ENCODE data around the gene CAMK2A.

CAMK2A gene

DNA sequence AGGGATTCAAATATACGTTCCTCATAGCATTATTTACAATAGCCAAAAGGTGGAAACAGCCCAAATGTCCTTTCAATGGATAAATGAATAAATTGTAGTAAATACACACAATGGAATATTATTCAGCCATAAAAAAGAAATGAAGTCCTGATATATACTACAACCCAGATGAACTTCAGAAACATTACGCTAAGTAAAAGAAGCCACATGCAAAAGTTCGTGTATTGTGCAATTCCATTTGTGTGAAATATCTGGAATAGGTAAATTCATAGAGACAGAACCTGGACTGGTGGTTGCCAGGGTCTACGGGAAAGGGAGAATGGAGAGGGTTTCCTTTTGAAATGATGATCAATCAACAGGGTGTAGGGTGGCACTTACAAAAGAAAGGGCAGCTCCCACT is 25.7 kb upstream of the CAMK2A start:
- DNase-seq (ENCODE audit: low read depth): no peak

- DNase-seq (ENCODE audit: low read depth): no peak
Measured at GRCh38 chr5:150313921-150314716, 24.5 kb upstream of the CAMK2A start.

DNA sequence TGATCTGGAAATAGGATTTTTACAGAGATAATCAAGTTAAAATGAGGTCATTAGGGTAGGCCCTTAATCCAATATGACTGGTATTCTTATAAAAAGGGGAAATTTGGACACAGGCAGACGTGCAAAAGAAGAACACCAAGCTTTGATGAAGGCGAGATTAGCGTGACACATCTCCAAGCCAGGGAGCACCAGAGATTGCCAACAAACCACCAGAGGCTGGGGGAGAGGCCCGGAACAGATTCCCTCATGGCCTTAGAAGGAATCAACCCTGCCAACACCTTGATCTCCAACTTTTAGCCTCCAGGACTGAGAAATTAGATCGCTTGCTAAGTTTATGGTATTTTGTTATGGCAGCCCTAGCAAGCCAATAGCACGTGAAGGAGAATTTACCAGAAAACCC is 23.9 kb upstream of the CAMK2A start:
- DNase-seq (ENCODE audit: low read depth): peak; percentile 56

DNA sequence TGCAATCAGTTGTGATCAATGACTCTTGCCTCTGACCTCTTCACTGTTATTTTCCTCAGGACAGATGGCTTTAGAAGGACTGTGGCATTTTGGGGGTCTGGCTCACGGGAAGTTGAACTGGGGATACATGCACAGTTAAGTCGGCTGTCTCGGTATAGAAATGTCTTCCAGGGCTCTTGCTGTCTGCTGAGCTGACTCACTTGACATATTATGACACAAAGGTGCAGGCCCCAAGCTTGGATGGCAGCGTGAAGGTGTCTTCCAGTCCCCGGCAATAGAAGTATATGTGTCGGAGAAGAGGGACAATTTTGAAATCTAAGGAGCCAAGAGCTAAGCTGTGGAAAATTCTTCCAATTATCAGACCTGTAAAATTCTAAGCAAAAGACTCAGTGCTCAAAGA is 22.9 kb upstream of the CAMK2A start:
- DNase-seq (ENCODE audit: low read depth): no peak

- DNase-seq (ENCODE audit: low read depth): no peak
Measured at GRCh38 chr5:150311015-150311692, 21.6 kb upstream of the CAMK2A start.

DNA sequence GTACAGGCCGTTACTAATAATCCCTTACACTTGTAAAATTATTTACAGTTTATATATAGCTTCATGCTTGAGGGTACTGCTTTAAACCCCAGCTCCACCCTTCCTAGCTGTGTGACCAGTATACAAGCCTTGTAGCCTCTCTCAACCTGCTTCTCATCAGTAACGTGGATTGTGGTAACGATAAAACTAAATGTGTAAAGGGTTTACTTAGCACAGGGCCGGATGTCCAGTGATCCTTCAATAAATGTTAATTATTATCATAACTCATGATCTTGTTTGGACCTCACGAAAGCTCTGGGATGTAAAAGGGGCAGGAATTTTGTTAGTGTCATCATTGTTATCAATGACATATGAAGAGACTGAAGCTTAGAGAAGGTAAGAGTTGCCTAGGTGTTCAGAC is 20.7 kb upstream of the CAMK2A start:
- DNase-seq (ENCODE audit: low read depth): no peak

DNA sequence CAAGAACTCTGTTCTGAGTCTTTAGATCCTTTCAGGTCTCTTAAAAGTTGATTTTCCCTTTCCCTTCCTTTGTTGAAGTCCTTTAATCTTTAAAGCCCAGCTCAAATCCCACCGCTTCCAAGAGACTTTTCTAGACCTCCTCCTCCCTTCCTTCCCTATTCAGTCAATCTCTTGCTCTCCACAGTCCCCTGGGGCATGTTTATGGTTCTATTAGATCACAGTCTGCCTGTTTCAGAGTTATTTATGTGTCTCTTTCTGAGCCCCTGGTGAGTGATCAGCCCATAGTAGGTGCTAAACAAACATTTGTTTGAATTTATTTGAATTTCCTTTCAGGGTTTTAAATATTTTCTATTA is 20.3 kb upstream of the CAMK2A start:
- no peak for DNase-seq (ENCODE audit: low read depth)

- DNase-seq (ENCODE audit: low read depth): no peak
Measured at GRCh38 chr5:150309101-150309885, 19.7 kb upstream of the CAMK2A start.

DNA sequence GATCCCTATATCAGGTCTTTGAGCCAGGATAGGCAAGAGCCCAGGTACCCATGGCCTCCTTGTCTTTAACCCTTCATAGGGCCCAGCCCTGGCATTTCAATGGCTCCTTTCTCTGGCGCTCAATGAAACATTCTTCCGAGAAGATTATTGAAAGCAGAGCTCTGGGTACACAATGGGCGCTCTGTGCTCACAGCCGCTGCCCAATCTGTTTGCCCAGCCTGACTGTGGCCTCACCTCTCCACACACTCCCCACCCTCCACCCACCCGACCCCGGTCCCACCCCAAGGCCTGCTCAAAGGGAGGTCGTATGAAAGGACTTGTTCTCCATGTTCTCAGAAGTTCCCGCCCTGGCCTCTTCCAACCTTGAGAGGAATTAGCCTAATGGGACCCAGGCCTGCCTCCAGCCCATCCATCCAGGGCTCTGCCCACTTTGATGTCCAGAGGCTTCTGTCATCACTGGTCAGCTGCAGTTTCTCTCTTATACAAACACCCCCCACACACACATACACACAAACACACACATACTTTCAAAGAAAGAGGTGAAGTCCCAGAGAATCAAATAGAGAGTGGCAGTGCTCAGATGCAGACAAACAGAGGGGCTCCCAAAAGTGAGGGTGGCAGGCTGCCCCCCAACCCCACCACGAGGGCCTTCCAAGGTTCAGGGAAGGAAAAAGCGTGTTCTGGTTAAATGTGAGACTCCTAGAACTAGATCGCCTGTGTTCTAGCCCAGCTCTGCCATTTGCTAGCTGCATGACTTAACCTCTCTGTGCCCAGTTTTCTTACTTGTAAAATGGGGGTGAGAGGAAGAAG is 18.2 kb upstream of the CAMK2A start:
- DNase-seq (ENCODE audit: low read depth): no peak

DNA sequence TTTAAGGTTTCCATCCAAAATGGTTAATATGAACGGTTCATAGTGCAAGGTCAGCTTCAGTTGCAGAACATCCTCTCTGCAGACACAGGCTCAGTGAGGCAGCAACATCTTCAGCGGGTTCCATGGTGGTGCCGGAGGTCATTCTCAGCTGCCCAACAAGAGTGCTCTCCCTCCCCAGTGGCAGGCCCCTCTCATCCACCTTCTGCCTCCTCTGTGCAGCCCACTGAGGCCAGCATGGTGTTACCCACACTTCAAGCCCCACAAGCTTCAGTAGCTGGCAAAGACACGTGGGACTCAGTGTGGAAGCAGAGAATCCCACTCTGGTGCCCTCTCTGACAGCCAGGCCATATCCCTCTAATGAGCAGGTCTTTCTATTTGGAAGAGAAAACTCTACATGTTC is 17.2 kb upstream of the CAMK2A start:
- no peak for DNase-seq (ENCODE audit: low read depth)

GRCh38 chr5:150305557-150305956 is 16.0 kb upstream of the CAMK2A start:
- DNase-seq (ENCODE audit: low read depth): no peak

GRCh38 chr5:150305095-150305494 is 15.5 kb upstream of the CAMK2A start:
- no peak for DNase-seq (ENCODE audit: low read depth)

- DNase-seq (ENCODE audit: low read depth): no peak
Measured at GRCh38 chr5:150304481-150305081, 15.0 kb upstream of the CAMK2A start.

GRCh38 chr5:150303660-150304386 is 14.2 kb upstream of the CAMK2A start:
- peak; percentile 50 for DNase-seq (ENCODE audit: low read depth)

- no peak for DNase-seq (ENCODE audit: low read depth)
Measured at GRCh38 chr5:150303070-150303615, 13.6 kb upstream of the CAMK2A start.

DNA sequence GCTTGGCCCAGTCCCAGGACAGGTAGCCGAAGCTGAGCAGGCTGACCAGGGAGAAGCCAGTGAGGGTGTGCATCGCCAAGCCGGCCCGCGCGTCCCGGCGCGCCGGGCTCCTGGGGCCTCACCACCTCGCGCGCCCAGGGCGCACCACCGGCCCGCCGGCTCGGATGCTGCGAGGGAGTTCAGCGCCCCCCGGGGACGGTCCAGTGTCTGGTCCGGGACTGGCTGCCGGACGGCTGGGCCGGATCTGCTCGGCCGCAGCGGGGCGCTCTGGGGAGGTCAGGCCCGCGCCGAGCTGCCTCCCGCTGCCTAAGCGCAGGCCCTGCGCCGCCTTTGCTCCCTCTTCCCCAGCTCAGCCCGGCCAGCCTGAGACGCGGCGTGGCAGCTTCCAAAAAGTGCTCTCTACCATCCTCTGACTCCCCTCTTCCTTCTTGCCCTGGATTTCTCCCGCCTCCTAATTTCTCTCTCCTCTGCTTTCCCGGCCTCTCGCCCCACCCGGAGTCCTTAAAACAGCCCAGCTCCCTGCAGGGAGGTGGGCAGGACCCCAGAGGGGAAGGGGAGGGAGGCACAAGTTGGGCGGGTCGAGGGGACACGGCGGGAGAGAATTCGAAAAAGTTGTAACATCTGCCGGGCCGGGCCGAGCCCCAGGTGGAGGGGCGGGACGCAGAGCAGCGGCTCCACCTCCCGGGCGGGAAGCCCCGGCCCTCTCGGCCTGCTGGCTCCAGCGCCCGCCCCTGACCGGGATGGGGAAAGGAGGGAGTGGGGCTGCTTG is 12.9 kb upstream of the CAMK2A start, which contains the start of gene ARSI:
TSS of gene ARSI (minus strand) at position 605 of the 769 bp plus-strand sequence. CDS start at position 73, 532 bp downstream.
- peak; percentile 83 for DNase-seq (ENCODE audit: low read depth)

GRCh38 chr5:150301901-150302300 is 12.3 kb upstream of the CAMK2A start:
- peak; percentile 63 for DNase-seq (ENCODE audit: low read depth)

- peak; percentile 59 for DNase-seq (ENCODE audit: low read depth)
Measured at GRCh38 chr5:150301170-150301505, 11.6 kb upstream of the CAMK2A start.

- DNase-seq (ENCODE audit: low read depth): no peak
Measured at GRCh38 chr5:150300496-150301169, 11.1 kb upstream of the CAMK2A start.

Data from amniotic epithelial cell (primary cell).